A549 (cell line): ENCODE measurements around the gene GRAPL.
"Not testable (repeated sequence)": the region's sequence is repeated elsewhere in the genome, so short reads cannot be mapped to it uniquely, and the experiment has no call there.

Experiments used
- HDAC2 ChIP-seq: fragments of 200-600 bp; sonication (generic); IDR thresholded peaks from 2 replicates; pipeline ENCODE4 v1.6.1; 2016
- MYC ChIP-seq: IDR thresholded peaks from 2 replicates; pipeline ENCODE4 v1.6.1; 2012; ENCODE audit warnings: mild to moderate bottlenecking, inconsistent platforms, low read length, improper control_type of control experiment, borderline replicate concordance
- PBX3 ChIP-seq: IDR thresholded peaks from 2 replicates; pipeline ENCODE4 v1.6.1; 2012
- POLR2A ChIP-seq: IDR thresholded peaks from 2 replicates; pipeline ENCODE4 v1.6.1; 2012; ENCODE audit warnings: mild to moderate bottlenecking, low read length
- POLR2AphosphoS2 ChIP-seq: conservative IDR thresholded peaks from 2 replicates; pipeline ENCODE4 v1.6.1; 2012; ENCODE audit warnings: low read length, improper control_type of control experiment, inconsistent platforms
- RAD21 ChIP-seq, 2 experiments: fragments of >200 bp in 1 of 2; sonication (Bioruptor Twin) in 1 of 2; formaldehyde crosslinking in 1 of 2; IDR thresholded peaks in 1 of 2; conservative IDR thresholded peaks in 1 of 2; 2 replicates in 1 of 2; 3 replicates in 1 of 2; pipeline ENCODE4 v1.6.1; 2012 to 2018; ENCODE audit warnings: inconsistent platforms in 1 of 2
- TP53 ChIP-seq: fragments of 250-450 bp; sonication (Bioruptor Pico); IDR thresholded peaks from 2 replicates; pipeline ENCODE4 v1.5.0; 2021; ENCODE audit warnings: mild to moderate bottlenecking, moderate library complexity
- TF ChIP-seq, protein P1 (sequence below): fragments of >200 bp; sonication (Bioruptor Twin); formaldehyde crosslinking; IDR thresholded peaks from 3 replicates; pipeline ENCODE4 v1.5.1; 2016

DNA sequence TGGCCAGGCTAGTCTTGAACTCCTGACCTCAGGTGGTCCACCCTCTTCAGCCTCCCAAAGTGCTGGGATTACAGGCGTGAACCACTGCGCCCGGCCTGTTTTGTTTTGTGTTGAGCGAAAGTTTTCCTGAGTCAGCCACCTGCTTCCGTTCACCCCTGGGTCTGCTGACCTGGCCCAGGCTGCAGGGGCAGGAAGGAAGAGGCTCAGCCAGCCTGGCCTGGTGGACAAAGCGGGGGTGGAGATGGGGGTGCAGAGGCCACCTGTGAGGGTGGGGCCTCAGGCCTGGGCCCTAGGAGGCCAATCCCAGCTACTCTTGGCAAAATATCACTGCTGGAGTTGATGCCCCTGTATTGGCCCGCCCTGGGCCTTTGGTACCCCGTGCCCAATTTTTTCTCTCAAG, 3.7 kb downstream of the GRAPL start:
- TF ChIP-seq PBX3; POLR2A; RAD21 (conservative IDR thresholded peaks at IDR 0.05 in 1 of 2, IDR thresholded peaks at IDR 0.05 in 1 of 2); TP53 (CRISPR knock-in tag); HDAC2; POLR2AphosphoS2; MYC: not testable (repeated sequence)
- TF ChIP-seq, protein P1, sequence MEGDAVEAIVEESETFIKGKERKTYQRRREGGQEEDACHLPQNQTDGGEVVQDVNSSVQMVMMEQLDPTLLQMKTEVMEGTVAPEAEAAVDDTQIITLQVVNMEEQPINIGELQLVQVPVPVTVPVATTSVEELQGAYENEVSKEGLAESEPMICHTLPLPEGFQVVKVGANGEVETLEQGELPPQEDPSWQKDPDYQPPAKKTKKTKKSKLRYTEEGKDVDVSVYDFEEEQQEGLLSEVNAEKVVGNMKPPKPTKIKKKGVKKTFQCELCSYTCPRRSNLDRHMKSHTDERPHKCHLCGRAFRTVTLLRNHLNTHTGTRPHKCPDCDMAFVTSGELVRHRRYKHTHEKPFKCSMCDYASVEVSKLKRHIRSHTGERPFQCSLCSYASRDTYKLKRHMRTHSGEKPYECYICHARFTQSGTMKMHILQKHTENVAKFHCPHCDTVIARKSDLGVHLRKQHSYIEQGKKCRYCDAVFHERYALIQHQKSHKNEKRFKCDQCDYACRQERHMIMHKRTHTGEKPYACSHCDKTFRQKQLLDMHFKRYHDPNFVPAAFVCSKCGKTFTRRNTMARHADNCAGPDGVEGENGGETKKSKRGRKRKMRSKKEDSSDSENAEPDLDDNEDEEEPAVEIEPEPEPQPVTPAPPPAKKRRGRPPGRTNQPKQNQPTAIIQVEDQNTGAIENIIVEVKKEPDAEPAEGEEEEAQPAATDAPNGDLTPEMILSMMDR, result not testable (repeated sequence)
